ENCODE results near the gene NRDC. TPM values are rescaled to one million over a fixed set of nuclear protein-coding genes. Genes with fewer than 3 reads are reported as not detected.
"Not testable (repeated sequence)": the region's sequence is repeated elsewhere in the genome, so short reads cannot be mapped to it uniquely, and the experiment has no call there.

Gene NRDC
- total RNA-seq, 1 experiment from 2014 or later, result 147 TPM

DNA sequence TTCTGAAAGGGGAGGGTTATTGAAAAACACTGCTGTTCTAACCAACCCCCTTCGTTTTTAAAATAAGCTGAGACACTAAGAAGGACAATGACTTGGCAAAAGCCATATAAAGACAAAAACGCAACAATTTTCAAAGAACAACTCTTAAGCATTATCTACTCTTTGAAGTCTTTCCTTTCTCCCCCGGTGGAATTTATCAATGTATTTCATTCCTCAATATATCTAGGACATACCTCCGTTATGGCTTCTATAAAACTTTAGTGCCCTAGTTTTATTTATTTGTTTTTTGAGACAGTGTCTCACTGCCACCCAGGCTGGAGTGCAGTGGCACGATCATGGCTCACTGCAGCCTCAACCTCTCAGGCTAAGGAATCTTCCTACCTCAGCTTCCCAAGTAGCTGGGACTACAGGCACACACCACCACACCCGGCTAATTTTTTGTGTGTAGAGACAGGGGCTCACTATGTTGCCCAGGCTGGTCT is 3.2 kb downstream of the NRDC start:
- no CpG with 5 or more reads among the region's 6 CpGs for WGBS (ENCODE audit: extremely low coverage, insufficient read length, low lambda C conversion rate)
- Mint-ChIP-seq H3K9me3 (no peaks in the 10 kb centered on the region), H3K27me3 (ENCODE audit: low read depth) (no peaks in the 10 kb centered on the region), H3K4me1 (peaks cover 14 to 24% of the 10 kb centered on the region in 2 experiments), H3K4me3 (peak overlapping the region; percentile 25 to 49; a peak in 4 of 5 replicates), H3K27ac (peak overlapping the region in 2 of 3 experiments; percentile 62 to 87; a peak in 5 of 7 replicates), H3K36me3 (ENCODE audit: insufficient read depth in 1 of 3, low read depth in 3 of 3) (peaks cover 0 to 11% (median 5%) of the 10 kb centered on the region in 3 experiments; a peak in 5 of 7 replicates)
- Histone ChIP-seq H2AFZ (ENCODE audit: low read length) (no peak overlapping the region), H3K9me3 (ENCODE audit: control insufficient read depth, low read depth, low read length) (no peaks in the 10 kb centered on the region), H3K79me1 (ENCODE audit: insufficient read depth, low read depth, low read length, poor library complexity, severe bottlenecking) (peaks cover 4% of the 10 kb centered on the region), H2BK5ac (ENCODE audit: insufficient read length, low read length) (no peak overlapping the region), H4K8ac (replicated peaks; ENCODE audit: insufficient read length, low read depth, low read length) (no peak overlapping the region), H3K4ac (ENCODE audit: low read depth, low read length) (no peak overlapping the region), H4K20me1 (ENCODE audit: control insufficient read depth, insufficient read depth, insufficient read length) (no peaks in the 10 kb centered on the region), H2BK15ac (ENCODE audit: low read depth, low read length) (no peak overlapping the region), H3T11ph (ENCODE audit: low read length) (no peak overlapping the region), H3K79me2 (ENCODE audit: insufficient read depth, low read length) (peaks cover 40% of the 10 kb centered on the region; the same call in 1 of the 2 replicates), H3K4me2 (ENCODE audit: insufficient read depth, insufficient read length, low read length) (no peak overlapping the region), H4K5ac (ENCODE audit: insufficient read length, low read depth, low read length) (no peak overlapping the region), H3K4me1 (ENCODE audit: insufficient read depth, low read length) (peaks cover 2% of the 10 kb centered on the region; the same call in 1 of the 2 replicates), H3K14ac (ENCODE audit: insufficient read depth, low read length) (no peak overlapping the region), H2BK20ac (ENCODE audit: low read depth, low read length, poor library complexity, severe bottlenecking) (no peak overlapping the region), H3K9ac (ENCODE audit: extremely low read depth, insufficient read length, low read length) (no peak overlapping the region), H2BK120ac (ENCODE audit: low read depth, low read length, poor library complexity, severe bottlenecking) (no peak overlapping the region), H3K27ac (ENCODE audit: insufficient read length, low read depth, low read length) (no peak overlapping the region), H3K23ac (ENCODE audit: insufficient read length, low read depth, low read length) (no peak overlapping the region), H4K91ac (ENCODE audit: insufficient read length, low read depth, low read length) (no peak overlapping the region), H3K18ac (ENCODE audit: insufficient read length, low read depth, low read length) (no peak overlapping the region), H2BK12ac (ENCODE audit: insufficient read length, low read depth, low read length) (no peak overlapping the region), H3K27me3 (ENCODE audit: insufficient read depth, low read length) (no peaks in the 10 kb centered on the region), H3K23me2 (ENCODE audit: insufficient read length, low read depth, low read length, poor library complexity, severe bottlenecking) (peaks cover 7% of the 10 kb centered on the region), H3K56ac (ENCODE audit: insufficient read length, low read depth, low read length) (no peak overlapping the region), H2AK5ac (ENCODE audit: insufficient read length, low read length) (no peak overlapping the region)
- no peak for DNase-seq
- no peak for TF ChIP-seq CTCF (conservative IDR thresholded peaks at IDR 0.05)

DNA sequence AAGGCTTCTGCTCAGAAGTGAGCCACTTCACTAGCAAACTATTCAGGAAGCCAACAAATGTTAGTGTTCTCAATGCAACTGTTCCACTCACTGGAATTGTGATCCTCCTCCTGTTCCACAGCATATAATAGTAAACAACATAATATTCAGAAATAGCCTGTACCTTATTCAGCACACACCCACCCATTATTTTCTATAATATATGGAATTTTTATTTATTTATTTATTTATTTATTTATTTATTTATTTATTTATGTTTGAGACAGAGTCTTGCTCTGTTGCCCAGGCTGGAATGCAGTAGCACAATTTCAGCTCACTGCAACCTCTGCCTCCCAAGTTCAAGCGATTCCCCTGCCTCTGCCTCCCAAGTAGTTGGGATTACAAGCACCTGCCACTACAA is 5.3 kb downstream of the NRDC start:
- H3K56ac ChIP-seq (ENCODE audit: insufficient read length, low read depth, low read length); H3K9me3 Mint-ChIP-seq; H2BK20ac ChIP-seq (ENCODE audit: low read depth, low read length, poor library complexity, severe bottlenecking); H3K9ac ChIP-seq (ENCODE audit: extremely low read depth, insufficient read length, low read length); H3K4me2 ChIP-seq (ENCODE audit: insufficient read depth, insufficient read length, low read length); H3K79me1 ChIP-seq (ENCODE audit: insufficient read depth, low read depth, low read length, poor library complexity, severe bottlenecking); H4K8ac ChIP-seq (replicated peaks; ENCODE audit: insufficient read length, low read depth, low read length); H3K14ac ChIP-seq (ENCODE audit: insufficient read depth, low read length); H3K23me2 ChIP-seq (ENCODE audit: insufficient read length, low read depth, low read length, poor library complexity, severe bottlenecking); H3K27me3 ChIP-seq (ENCODE audit: insufficient read depth, low read length); H3K27ac ChIP-seq (ENCODE audit: insufficient read length, low read depth, low read length); H3K27ac Mint-ChIP-seq; H3K4ac ChIP-seq (ENCODE audit: low read depth, low read length); H3K27me3 Mint-ChIP-seq (ENCODE audit: low read depth); H2BK12ac ChIP-seq (ENCODE audit: insufficient read length, low read depth, low read length); H4K20me1 ChIP-seq (ENCODE audit: control insufficient read depth, insufficient read depth, insufficient read length); H2BK120ac ChIP-seq (ENCODE audit: low read depth, low read length, poor library complexity, severe bottlenecking); H2AFZ ChIP-seq (ENCODE audit: low read length); H2BK5ac ChIP-seq (ENCODE audit: insufficient read length, low read length); H3K4me3 Mint-ChIP-seq; H3K4me1 ChIP-seq (ENCODE audit: insufficient read depth, low read length); H2BK15ac ChIP-seq (ENCODE audit: low read depth, low read length); H3K18ac ChIP-seq (ENCODE audit: insufficient read length, low read depth, low read length); DNase-seq; H3K23ac ChIP-seq (ENCODE audit: insufficient read length, low read depth, low read length); H2AK5ac ChIP-seq (ENCODE audit: insufficient read length, low read length); H4K91ac ChIP-seq (ENCODE audit: insufficient read length, low read depth, low read length); H3K9me3 ChIP-seq (ENCODE audit: control insufficient read depth, low read depth, low read length); H4K5ac ChIP-seq (ENCODE audit: insufficient read length, low read depth, low read length); H3T11ph ChIP-seq (ENCODE audit: low read length): not testable (repeated sequence)
- H3K79me2 ChIP-seq (ENCODE audit: insufficient read depth, low read length), result peaks cover 42% of the 10 kb centered on the region; the same call in 1 of the 2 replicates
- H3K36me3 Mint-ChIP-seq (ENCODE audit: insufficient read depth in 1 of 3, low read depth in 3 of 3), result peaks cover 0 to 11% (median 5%) of the 10 kb centered on the region in 3 experiments; a peak in 5 of 7 replicates
- H3K4me1 Mint-ChIP-seq, result peaks cover 14 to 24% of the 10 kb centered on the region in 2 experiments
- WGBS (ENCODE audit: extremely low coverage, insufficient read length, low lambda C conversion rate), result no CpG with 5 or more reads among the region's 1 CpG

Measured in H9 (cell line).